ENCODE data around the gene PLA2G2C. TPM values are rescaled to one million over a fixed set of nuclear protein-coding genes. Genes with fewer than 3 reads are reported as not detected.
"Not testable (repeated sequence)": the region's sequence is repeated elsewhere in the genome, so short reads cannot be mapped to it uniquely, and the experiment has no call there.

PLA2G2C gene
- polyA plus RNA-seq, 1 donor = 0.06 TPM

DNA sequence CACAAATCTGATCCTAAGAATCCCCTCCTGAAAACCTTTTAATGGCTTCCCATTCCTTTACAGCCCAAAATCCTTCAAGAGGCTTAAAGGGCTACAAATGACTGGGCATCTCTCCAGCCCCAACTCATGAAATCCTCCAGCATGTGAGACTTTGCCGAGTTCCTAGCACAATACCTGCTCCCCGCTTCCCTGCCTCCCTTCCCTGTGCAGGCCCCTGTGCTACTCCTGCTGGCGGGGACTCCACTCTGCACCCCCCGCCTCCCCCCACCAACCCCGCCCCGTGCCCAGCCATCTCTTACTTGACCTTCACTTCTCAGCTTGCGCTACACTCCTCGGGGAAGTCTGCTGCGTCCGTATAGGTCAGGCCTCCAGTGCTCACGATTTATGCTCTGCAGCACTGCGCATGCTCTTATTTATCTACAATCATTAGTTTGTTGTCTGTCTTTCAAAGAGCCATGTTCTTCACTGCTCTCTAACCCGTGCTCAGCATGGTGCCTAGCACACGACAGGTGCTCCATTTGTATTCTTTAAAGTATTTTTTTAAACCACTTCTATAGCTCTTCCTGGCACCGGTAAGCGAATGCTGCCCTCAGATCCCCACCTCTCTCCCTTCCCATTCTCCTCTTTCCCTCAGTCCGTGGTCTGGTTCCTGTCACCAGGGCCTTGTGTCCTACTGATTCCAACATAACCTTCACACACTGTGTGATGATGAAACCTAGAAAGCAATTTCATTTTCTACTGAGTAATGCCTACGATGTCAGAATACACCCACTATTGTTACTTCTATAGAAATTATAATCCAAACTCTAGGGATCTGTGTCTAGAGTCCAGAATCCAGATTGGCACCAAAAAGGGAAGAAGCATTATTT is 37.5 kb upstream of the PLA2G2C start:
- Histone ChIP-seq H3K4me1 (ENCODE audit: control insufficient read depth, insufficient read depth, low read length) (no peaks in the 10 kb centered on the region), H3K9me3 (ENCODE audit: control insufficient read depth, low read depth, low read length) (no peaks in the 10 kb centered on the region), H3K4me3 (ENCODE audit: low read length) (no peak overlapping the region), H3K27me3 (ENCODE audit: control insufficient read depth, insufficient read depth, low read length) (no peaks in the 10 kb centered on the region), H3K36me3 (ENCODE audit: control insufficient read depth, insufficient read depth, low read length) (no peaks in the 10 kb centered on the region), H3K27ac (ENCODE audit: low read length) (no peak overlapping the region)
- DNase-seq = no peak
- WGBS (ENCODE audit: insufficient coverage, low lambda C conversion rate) = 59% methylated on average over 3 of the region's 18 CpGs

DNA sequence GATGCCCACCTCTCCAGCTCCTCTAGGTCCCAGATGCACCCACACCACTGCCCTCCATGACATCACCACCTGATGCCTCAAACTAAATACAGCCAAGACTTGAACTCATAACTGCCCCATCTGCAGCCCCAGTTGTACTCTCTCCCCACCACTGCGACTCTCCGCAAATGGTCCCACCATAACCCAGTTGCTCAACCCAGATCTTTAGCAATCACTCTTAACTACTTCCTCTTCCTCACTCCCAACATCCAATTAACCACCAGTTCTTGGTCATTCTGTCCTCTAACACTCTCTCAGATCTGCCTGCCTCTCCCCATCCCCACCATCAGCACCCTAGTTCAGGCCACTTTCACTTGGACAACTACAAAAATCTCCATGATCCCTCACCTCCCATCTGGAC is 36.8 kb upstream of the PLA2G2C start:
- Histone ChIP-seq H3K36me3 (ENCODE audit: control insufficient read depth, insufficient read depth, low read length) (no peaks in the 10 kb centered on the region), H3K4me3 (ENCODE audit: low read length) (no peak overlapping the region), H3K27me3 (ENCODE audit: control insufficient read depth, insufficient read depth, low read length) (no peaks in the 10 kb centered on the region), H3K27ac (ENCODE audit: low read length) (no peak overlapping the region), H3K4me1 (ENCODE audit: control insufficient read depth, insufficient read depth, low read length) (no peaks in the 10 kb centered on the region), H3K9me3 (ENCODE audit: control insufficient read depth, low read depth, low read length) (no peaks in the 10 kb centered on the region)
- 100% methylated on average over 2 of the region's 2 CpGs for WGBS (ENCODE audit: insufficient coverage, low lambda C conversion rate)
- DNase-seq = no peak

DNA sequence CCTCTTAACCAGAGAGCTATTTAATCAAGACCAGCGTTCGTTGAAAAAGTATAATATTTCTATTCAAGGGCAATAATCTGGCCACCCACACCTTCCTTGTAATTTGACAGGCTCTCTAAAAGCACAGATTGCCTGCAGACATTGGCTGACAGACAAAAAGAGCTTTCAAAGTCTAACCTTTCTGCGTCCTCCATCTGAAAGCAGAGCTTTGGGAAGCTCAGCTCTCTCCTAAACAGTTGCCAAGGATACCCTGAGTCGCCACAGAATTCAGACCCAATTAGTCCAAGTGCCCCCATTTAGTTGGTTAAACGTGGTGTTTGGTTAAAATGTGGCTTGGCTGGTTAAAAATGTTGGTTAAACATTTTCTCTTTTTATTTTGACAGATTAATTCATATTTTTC is 33.7 kb upstream of the PLA2G2C start:
- no peaks in the 10 kb centered on the region for H3K27me3 ChIP-seq (ENCODE audit: control insufficient read depth, insufficient read depth, low read length)
- no peak for DNase-seq
- H3K9me3 ChIP-seq (ENCODE audit: control insufficient read depth, low read depth, low read length) = no peaks in the 10 kb centered on the region
- no peak overlapping the region for H3K27ac ChIP-seq (ENCODE audit: low read length)
- H3K36me3 ChIP-seq (ENCODE audit: control insufficient read depth, insufficient read depth, low read length) = no peaks in the 10 kb centered on the region
- H3K4me3 ChIP-seq (ENCODE audit: low read length) = no peak overlapping the region
- WGBS (ENCODE audit: insufficient coverage, low lambda C conversion rate) = no CpG with 5 or more reads among the region's 5 CpGs
- no peaks in the 10 kb centered on the region for H3K4me1 ChIP-seq (ENCODE audit: control insufficient read depth, insufficient read depth, low read length)

DNA sequence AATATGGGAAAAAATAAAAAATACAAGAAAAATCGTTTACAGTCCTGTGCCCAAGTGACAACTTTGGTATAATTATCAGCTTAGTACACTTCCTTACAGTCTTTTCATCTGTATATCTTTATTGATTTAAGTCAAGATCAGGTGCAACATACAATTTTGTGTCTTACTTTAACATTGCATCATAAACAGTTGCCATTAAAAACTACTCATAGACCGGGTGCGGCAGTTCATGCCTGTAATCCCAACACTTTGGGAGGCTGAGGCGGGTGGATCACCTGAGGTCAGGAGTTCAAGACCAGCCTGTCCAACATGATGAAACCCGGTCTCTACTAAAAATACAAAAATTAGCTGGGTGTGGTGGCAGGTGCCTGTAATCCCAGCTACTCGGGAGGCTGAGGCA is 32.7 kb upstream of the PLA2G2C start:
- H3K27ac ChIP-seq (ENCODE audit: low read length); H3K4me3 ChIP-seq (ENCODE audit: low read length); H3K27me3 ChIP-seq (ENCODE audit: control insufficient read depth, insufficient read depth, low read length); DNase-seq; H3K4me1 ChIP-seq (ENCODE audit: control insufficient read depth, insufficient read depth, low read length); H3K9me3 ChIP-seq (ENCODE audit: control insufficient read depth, low read depth, low read length); H3K36me3 ChIP-seq (ENCODE audit: control insufficient read depth, insufficient read depth, low read length): not testable (repeated sequence)
- WGBS (ENCODE audit: insufficient coverage, low lambda C conversion rate) = 57% methylated on average over 1 of the region's 6 CpGs

DNA sequence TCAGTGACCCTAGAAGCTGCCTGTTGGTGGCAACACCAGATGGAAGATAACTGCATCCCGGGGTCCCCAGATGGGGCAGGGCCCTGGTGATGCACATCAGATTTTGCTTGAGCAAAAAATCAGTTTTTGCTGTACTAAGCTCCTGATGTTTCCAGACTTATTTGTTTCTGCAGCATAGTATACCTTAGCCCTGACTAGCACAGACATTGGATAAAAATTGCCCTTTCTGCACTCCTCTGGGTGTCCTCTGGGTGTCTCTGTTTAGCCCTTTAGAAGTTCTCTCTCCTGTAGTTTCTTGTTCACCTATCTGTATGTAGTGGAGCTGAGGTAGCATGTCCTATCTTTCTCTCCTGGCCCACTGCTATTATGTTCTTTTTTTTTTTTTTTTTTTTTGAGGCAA is 30.3 kb upstream of the PLA2G2C start:
- no peaks in the 10 kb centered on the region for H3K27me3 ChIP-seq (ENCODE audit: control insufficient read depth, insufficient read depth, low read length)
- H3K27ac ChIP-seq (ENCODE audit: low read length) = no peak overlapping the region
- no peak overlapping the region for H3K4me3 ChIP-seq (ENCODE audit: low read length)
- no peaks in the 10 kb centered on the region for H3K9me3 ChIP-seq (ENCODE audit: control insufficient read depth, low read depth, low read length)
- H3K36me3 ChIP-seq (ENCODE audit: control insufficient read depth, insufficient read depth, low read length) = no peaks in the 10 kb centered on the region
- WGBS (ENCODE audit: insufficient coverage, low lambda C conversion rate) = no CpG with 5 or more reads among the region's 1 CpG
- DNase-seq = no peak
- no peaks in the 10 kb centered on the region for H3K4me1 ChIP-seq (ENCODE audit: control insufficient read depth, insufficient read depth, low read length)

DNA sequence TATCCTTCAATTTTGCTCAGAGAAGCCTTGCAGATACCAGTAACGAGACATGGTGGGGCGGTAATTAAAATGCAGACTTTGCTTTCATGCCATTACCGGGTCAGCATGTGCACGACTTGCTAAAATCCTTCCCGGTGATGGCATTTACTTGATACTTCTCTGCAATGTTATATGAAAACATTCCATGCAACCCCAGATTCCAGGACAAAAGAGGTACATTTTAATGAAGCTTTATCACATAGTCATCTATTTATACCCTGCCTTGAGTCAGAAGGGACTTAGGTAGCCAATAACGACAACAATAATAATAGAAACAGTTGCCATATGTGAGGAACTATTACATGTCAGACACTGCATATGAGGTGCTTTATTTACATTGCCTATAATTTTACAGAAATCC is 29.4 kb upstream of the PLA2G2C start:
- no peaks in the 10 kb centered on the region for H3K36me3 ChIP-seq (ENCODE audit: control insufficient read depth, insufficient read depth, low read length)
- no peak overlapping the region for H3K27ac ChIP-seq (ENCODE audit: low read length)
- DNase-seq = no peak
- 96% methylated on average over 4 of the region's 6 CpGs for WGBS (ENCODE audit: insufficient coverage, low lambda C conversion rate)
- H3K4me1 ChIP-seq (ENCODE audit: control insufficient read depth, insufficient read depth, low read length) = no peaks in the 10 kb centered on the region
- H3K4me3 ChIP-seq (ENCODE audit: low read length) = no peak overlapping the region
- no peaks in the 10 kb centered on the region for H3K27me3 ChIP-seq (ENCODE audit: control insufficient read depth, insufficient read depth, low read length)
- H3K9me3 ChIP-seq (ENCODE audit: control insufficient read depth, low read depth, low read length) = no peaks in the 10 kb centered on the region

DNA sequence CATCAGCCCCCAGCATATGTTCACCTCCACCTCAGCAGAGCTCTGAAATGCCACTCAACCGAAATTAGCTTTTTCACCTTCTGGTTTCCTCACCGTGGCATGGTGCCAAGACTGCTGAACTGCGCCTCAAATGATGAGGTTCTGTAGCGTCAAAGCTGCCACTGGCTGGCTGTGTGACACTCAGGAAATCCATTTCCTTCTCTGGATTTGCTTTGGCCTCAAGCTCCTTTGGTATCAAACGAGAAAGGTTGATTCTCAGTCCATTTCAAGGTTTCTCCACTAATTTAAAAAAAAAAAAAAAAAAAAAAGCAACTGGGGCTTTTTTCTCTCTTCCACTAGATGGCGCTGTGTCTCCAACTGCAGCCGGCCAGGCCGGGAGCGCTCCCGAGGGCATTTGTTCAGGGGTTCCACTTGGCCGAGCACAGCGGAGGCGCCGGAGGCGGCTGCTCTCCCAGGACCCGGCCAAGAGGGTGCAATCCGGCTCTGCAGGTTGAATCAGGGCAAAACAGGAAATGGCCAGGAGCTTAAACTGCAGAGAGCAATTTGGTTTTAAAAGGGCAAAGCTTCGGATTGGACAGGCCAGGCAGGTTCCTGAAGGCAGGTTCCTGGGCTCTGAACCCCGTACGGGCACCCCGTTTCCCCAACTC is 26.5 kb upstream of the PLA2G2C start:
- Histone ChIP-seq H3K4me1 (ENCODE audit: control insufficient read depth, insufficient read depth, low read length) (no peaks in the 10 kb centered on the region), H3K27ac (ENCODE audit: low read length) (no peak overlapping the region), H3K4me3 (ENCODE audit: low read length) (no peak overlapping the region), H3K36me3 (ENCODE audit: control insufficient read depth, insufficient read depth, low read length) (no peaks in the 10 kb centered on the region), H3K27me3 (ENCODE audit: control insufficient read depth, insufficient read depth, low read length) (peaks cover 2% of the 10 kb centered on the region), H3K9me3 (ENCODE audit: control insufficient read depth, low read depth, low read length) (no peaks in the 10 kb centered on the region)
- DNase-seq = peak; percentile 39 to 62
- no CpG with 5 or more reads among the region's 21 CpGs for WGBS (ENCODE audit: insufficient coverage, low lambda C conversion rate)

DNA sequence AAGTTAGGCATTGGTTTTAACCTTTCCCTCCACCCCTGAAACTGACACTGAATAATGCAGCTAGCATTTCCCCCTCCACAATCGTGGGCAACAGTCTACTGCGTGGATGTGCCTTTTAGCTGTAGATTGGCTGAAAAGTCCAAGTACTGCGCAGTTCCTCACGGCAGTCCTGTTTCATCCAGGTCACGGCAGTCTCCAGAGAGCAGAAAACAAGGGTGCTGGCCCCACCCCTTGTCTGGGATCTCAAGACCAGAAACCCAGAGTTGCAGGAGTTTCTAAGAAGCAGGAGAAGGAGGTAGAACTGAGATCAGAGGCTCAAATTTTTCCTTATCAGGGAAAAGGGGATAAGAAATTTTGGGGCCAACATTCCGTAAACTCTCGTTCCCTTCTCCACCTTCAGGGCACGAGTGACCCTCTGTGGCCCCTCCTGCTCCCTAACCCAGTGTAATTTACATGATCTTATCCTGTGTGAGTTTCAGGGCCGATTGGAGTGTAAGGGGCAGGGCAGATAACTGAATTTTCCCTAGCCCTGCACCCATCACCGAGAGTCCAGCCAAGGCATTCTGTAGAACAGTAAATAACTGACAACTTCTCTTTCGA is 25.9 kb upstream of the PLA2G2C start:
- no CpG with 5 or more reads among the region's 11 CpGs for WGBS (ENCODE audit: insufficient coverage, low lambda C conversion rate)
- H3K4me1 ChIP-seq (ENCODE audit: control insufficient read depth, insufficient read depth, low read length) = no peaks in the 10 kb centered on the region
- DNase-seq = no peak
- H3K27ac ChIP-seq (ENCODE audit: low read length) = no peak overlapping the region
- peaks cover 2% of the 10 kb centered on the region for H3K27me3 ChIP-seq (ENCODE audit: control insufficient read depth, insufficient read depth, low read length)
- no peaks in the 10 kb centered on the region for H3K36me3 ChIP-seq (ENCODE audit: control insufficient read depth, insufficient read depth, low read length)
- no peak overlapping the region for H3K4me3 ChIP-seq (ENCODE audit: low read length)
- no peaks in the 10 kb centered on the region for H3K9me3 ChIP-seq (ENCODE audit: control insufficient read depth, low read depth, low read length)

DNA sequence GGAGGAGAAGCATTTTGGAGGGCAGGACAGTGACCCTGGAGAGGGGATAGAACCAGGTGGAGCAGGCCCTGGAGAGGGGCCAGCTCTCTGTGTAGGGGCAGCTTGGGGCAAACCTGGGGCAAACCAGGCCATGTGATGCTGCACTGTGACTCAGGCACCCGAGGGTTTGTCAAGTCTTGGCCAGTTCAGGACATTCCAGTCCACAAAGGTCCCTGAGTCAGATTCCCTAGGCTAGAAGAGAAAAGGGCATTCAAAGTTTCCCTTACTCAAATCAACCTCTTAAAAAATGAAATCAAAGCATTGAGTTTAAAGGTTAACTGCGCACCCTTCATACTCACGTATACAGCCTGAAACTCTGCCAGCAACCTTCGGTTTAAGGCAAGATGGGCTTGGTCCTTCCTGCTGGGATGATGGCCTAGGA is 25.2 kb upstream of the PLA2G2C start:
- Histone ChIP-seq H3K4me1 (ENCODE audit: control insufficient read depth, insufficient read depth, low read length) (no peaks in the 10 kb centered on the region), H3K27ac (ENCODE audit: low read length) (no peak overlapping the region), H3K27me3 (ENCODE audit: control insufficient read depth, insufficient read depth, low read length) (peaks cover 2% of the 10 kb centered on the region), H3K4me3 (ENCODE audit: low read length) (no peak overlapping the region), H3K9me3 (ENCODE audit: control insufficient read depth, low read depth, low read length) (no peaks in the 10 kb centered on the region), H3K36me3 (ENCODE audit: control insufficient read depth, insufficient read depth, low read length) (no peaks in the 10 kb centered on the region)
- no peak for DNase-seq
- WGBS (ENCODE audit: insufficient coverage, low lambda C conversion rate) = no CpG with 5 or more reads among the region's 4 CpGs

DNA sequence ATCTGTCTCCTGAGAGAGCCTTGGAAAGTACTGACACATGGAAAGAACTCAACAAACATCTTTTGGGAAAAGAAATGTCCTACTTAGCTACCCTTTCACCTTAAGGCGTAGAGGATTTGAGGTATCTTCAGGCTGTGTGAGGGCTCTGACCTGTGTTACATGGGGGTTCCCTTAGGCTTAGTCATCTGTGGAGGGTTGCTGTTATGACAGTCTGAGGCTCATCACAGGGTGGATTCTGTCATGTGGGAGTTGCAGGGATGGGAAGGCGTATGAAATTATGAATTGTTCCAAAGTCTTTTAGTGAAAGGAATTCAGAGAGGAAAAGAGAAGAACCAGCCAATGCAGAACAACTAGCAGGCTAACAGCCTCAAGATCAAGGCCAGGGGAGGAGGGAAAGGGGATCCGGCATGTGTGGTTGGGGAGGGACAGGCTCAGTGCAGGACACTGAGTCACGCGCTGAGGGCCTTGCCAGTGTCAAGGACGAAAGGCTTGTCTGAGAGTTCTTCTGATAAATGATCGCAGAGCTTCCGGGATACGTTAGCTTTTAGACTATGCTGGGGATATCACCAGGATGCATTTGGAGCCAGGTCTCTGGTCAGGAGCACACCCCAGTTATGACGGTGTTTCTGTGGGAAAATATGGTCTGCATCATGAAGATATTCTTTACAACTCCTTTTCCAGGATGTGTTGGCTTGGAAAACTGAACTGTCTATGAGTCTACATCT is 24.6 kb upstream of the PLA2G2C start:
- no peak for DNase-seq
- no peak overlapping the region for H3K27ac ChIP-seq (ENCODE audit: low read length)
- peaks cover 2% of the 10 kb centered on the region for H3K27me3 ChIP-seq (ENCODE audit: control insufficient read depth, insufficient read depth, low read length)
- H3K4me1 ChIP-seq (ENCODE audit: control insufficient read depth, insufficient read depth, low read length) = no peaks in the 10 kb centered on the region
- 50% methylated on average over 2 of the region's 10 CpGs for WGBS (ENCODE audit: insufficient coverage, low lambda C conversion rate)
- no peaks in the 10 kb centered on the region for H3K36me3 ChIP-seq (ENCODE audit: control insufficient read depth, insufficient read depth, low read length)
- H3K4me3 ChIP-seq (ENCODE audit: low read length) = no peak overlapping the region
- H3K9me3 ChIP-seq (ENCODE audit: control insufficient read depth, low read depth, low read length) = no peaks in the 10 kb centered on the region

Measured in large intestine (tissue), 3 donors.